ENCODE results near the gene HOXA2. TPM values are rescaled to one million over a fixed set of nuclear protein-coding genes. Genes with fewer than 3 reads are reported as not detected.

The HOXA2 gene
- polyA plus RNA-seq, 1 donor = 3.1 TPM

DNA sequence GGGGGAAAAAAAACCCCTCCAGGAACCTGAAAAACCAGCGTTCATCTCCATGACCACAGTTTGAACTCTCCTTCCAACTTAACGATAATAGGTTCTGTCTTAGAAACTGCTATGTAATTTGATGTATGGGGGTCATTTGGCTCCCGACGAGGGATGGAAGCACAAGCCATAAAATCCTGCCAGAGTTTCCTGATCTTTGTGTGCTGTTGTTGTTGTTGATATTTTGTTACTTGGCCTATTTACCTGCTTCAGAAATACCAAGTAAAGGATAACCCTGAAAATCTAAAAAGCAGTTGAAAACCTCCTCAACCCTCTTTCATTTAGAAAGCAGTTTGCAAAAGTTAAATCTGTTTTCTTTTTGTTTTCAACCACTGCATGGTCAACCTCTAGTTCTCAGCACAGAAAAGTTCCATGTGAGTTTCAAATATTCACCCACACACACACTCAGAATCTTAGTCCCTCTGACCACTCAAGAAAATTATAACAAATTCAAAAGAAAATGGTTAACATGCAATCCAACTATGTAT lies 9.3 kb upstream of the HOXA2 start:
- no peak for DNase-seq (ENCODE audit: low read depth)

DNA sequence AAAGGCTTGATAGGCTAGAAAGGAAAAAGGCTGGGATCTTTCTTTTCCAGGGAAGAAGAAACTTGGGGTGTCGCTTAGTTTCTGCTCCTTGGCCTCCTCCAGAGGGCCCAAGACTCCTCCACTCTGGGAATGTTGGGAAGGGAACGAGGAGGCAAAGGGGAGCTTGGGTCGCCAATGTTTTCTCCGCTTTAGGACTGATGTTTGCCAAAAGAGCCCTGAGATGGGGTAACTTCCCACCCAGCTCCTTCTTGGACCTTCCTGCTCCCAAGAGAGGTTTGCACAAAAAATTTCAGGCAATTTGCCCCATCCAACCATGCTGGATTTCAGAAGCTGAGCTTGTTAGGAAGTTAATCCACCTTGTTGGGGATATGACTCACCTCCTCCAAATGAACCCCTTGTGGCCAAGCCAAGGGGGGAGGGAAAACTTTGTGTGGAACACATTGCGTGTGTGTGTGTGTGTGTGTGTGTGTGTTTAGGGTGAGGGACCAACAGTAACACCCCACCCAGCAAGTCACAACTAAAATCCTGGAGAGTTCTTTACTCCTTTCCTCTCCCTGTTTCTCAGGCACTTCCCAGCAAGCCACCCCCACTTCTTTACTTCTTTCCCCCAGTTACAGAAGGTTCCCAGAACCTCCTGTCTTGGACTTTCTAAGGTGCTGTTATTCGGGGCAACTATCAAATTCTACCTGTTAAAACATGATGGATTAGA lies 8.7 kb upstream of the HOXA2 start:
- DNase-seq (ENCODE audit: low read depth) = no peak

DNA sequence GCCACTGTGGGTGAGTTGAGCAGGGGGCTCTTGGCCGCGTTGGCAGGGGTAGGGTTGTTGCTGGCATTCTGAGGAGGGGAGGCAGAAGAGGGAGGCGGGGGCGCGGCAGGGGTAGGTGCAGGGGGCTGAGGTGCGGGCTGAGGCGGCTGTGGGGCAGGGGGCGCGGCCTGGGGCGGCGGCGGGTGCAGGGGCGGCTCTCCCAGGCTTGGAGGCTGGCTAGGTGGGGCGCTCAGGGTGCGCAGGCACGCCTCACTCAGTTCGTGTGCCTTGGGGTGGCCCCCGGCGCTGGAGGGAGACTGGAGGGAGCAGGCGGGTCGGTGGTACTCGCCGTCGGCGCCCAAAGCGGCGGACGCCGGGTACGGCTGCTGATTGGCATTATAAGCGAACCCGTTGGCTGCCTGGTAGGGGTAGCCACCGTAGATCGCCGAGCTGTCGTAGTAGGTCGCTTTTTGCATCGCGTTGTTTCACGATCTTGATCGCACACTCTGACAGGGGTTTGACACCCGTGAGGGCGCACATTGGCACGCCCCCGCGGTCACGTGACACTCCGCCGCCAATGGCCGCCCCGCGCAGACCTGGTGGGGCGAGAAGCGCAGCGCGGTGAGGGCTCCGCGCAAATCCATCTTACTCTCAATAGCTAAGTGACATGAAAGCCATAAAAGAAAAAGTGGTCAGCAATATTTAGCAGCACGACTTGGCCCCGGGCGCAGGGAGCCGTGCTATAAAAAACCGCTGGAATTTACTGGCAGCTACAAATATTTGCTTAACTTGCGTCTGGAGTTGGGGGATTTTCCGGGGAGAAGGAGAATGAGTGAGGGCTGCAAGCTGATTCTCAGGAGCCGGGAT lies 7.9 kb upstream of the HOXA2 start:
- DNase-seq (ENCODE audit: low read depth) = no peak

DNA sequence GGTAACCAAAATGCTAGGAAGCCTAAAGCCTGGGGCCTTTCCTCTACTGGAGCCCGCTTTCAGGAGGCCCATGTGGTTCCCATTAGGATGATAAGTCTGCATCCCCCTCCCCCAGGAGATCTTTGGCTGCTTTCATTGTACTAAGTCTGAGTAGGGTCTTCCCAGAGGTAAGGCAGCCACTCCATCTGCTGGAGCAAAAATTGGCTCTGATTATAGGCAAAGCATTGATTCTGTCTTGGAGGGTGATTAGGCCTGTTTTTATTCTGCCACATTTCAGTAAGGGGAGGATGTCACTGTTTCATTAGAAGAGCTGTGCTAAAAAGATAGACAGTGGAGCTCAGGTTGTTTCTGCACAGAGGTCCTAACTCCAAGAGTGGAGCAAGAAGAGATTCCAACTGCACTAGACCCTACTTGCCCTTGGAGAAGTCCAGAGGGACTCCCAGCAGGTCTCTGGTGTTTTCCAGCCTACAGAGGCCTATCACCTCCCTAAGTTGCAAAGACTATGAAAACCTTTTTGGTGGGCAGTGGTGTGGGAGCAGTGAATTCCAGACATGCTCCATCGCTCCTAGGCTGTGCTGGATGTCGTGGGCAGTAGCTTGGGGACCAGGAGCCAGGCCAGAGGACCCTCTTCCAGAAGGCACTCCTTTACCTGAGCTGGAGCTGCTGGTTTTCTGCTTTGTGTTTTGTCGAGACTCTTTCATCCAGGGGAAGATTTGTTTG lies 7.1 kb upstream of the HOXA2 start:
- DNase-seq (ENCODE audit: low read depth) = no peak

DNA sequence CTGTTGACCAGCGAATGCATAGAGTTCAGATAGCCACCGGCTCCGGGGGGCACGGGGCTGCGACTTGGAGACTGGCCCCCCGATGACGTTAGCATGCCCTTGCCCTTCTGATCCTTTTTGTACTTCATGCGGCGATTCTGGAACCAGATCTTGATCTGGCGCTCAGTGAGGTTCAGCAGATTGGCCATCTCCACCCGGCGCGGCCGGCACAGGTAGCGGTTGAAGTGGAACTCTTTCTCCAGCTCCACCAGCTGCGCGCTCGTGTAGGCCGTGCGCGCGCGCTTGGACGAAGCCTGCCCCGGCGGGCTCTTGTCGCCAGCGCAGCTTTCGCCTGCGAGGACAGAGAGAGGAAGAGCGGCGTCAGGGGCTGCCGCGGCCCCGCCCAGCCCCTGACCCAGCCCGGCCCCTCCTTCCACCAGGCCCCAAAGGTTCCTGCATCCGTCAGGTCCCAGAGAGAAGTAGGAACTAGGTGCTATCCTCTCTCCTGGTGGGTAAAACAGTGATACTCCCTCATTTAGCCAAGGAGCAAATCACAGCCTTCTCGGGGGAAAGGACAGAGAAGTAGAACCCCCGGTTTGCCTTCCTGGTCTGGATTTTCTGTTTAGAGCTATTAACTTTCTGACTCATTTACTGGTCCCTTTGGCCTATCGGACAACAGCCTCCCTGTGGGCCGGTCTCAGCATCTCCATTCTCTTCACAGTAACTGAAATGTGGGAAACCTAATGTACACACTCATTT lies 6.1 kb upstream of the HOXA2 start:
- no peak for DNase-seq (ENCODE audit: low read depth)

DNA sequence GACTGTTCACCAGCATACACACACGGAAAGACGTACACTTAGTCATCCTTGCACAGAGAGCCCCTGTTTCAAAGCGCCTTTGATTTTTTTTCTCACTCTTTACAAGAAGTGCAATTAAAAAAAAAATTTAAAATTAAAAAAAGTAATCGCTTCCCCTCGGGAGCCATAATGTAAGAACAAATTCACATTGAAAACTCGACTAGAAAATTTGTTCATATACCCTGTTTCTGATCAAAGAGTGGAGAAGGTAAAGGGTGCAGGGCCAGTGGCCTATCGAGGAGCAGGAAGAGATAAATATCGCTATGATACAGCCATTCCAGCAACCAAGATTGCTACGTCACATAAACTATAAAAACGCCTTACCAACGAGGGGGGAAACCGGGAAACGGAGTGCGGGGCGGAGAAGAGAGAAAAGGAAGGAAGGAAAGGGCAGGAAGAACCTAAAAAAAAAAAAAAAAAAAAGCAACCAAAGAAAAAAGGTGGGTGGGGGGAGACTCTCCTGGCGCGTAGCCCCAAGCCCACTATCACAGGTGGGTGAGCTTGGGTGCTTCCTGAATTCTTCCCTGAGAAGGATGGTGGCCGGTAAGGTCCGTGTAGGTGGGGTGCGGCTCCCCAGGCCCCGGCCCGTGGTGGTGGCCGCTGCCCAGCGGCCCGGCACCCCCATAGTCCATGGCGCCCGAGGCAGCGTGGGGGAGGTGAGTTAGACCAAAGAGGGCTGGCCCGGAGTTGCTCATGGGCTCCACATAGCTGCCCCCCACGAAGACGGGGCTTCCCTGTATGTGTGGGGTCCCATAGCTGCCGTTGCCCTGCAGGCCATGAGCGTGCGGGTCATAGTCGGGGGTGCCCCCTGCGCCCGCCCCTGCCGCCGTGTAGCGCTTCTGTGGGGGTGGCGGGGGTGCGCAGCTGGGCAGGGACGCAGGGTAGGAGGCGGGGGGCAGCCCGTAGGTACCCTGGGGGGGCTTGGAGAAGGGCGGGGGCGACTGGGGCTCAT lies 5.2 kb upstream of the HOXA2 start:
- no peak for DNase-seq (ENCODE audit: low read depth)

DNA sequence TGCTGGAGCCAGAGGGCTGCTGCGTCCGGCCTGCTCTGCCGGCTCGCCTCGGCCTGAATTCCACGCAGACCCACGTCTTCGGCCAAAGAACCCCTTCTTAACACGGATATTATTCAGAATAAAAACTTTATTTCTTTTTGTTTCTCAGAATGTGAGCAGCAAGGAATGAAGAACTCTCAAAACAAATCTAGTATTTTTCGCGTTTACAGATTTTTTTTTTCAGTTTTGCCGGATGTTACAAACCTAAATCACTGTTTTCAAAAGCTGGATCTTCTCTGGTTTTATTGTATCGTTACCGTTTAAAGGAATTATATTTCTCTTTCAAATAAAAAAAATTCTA lies 4.4 kb upstream of the HOXA2 start:
- DNase-seq (ENCODE audit: low read depth) = no peak

DNA sequence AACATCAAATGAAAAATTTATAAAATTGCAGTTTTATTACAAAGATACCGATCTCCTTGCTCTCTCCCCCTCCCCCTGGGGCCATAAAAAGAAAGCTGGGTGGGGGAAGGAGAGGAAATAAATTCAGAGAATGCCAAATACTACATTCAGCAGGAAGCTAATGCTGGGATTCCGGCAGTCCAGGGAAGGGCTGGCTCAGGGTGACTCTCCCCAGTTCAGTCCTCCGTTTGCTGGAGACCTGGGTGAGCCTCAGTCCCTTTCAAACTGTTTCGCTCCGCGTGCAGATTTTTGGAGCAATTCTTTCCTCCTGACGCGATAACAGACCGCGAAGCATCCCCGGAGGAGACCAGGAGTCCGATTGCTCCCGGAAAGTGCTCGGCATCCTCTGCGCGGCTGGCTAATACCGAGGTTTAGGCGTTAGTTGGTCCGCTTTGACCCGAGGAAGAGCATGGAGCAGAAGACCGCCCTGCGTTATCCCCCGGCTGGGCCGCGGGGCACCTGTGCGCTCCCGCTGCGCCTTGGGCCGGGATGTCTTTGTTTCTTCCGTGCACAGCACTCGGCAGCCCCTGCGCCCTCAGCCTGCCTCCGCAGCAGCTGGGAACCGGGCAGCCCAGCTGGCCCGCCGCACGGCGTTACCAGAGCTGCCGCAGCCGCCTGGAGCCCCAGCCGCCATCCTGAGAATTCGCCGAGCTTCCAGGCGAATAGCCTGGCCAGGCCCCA lies 3.9 kb upstream of the HOXA2 start:
- no peak for DNase-seq (ENCODE audit: low read depth)

DNA sequence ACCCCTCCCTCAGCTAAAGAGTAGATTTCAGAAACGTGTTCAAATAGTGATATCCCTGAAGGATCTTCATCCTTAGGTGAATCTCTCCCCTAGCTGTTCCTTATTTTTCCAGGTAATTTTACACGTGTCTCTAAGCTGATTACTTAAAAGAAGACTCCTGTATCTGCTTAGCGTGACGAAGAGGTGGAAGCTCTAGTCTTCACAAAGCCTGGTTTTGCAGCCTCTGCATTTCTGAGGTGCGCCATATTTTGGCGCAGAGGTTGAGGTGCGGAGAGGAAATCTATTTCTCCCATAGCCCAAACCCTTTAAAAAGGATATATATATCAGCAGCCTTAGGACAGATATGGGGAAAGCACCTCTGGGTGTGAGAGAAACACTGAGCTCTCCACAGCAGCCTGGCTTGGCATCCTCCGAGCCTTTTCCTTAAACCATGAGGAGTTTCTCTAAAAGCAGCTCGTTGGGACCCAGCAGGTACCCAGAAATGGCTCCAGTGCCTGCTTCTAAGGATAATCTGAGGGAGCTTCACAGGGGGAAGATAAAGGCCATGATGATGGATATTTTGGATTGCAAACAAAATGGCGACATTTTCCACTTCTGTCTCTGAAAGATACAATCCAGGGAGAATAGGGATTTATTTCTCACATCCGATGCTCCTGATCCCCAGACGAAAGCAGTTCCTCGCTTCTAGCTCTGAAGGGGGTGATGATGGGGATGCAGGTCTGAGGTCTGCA lies 3.0 kb upstream of the HOXA2 start:
- DNase-seq (ENCODE audit: low read depth) = no peak

DNA sequence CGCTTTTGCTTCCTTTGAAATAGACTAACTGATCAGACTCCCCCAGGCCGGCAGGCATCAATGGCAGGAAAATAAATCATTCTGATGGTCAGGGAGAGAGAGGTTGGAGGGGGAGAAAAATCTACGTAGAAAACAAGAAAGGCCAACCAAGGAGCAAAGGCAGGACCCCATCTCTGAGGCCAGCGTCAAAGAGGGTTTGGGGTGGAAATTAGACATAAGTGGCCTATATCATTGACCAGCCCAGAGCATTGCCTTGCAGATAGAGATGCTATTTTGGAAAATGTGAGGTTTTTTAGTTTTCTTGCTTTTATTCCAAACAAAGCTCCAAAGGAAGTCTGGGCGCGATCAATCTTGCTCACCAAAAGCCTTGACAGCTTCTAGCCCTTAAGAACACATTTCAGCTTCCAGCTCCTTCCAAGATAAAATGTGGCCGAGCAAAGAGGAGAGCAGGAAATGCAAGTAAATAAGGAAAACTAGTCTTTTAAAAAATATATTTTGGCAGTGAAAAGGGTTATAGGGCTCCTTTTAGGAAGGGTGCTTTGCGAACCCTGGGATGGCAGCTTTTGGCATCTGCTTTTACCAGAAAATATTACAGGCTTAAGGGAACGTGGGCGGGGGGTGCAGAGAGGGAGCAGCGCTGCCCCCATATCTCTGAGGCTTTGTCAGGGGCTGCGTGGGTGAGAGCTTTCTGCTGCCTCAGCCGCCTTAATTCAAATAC lies 2.0 kb upstream of the HOXA2 start:
- no peak for DNase-seq (ENCODE audit: low read depth)

DNA sequence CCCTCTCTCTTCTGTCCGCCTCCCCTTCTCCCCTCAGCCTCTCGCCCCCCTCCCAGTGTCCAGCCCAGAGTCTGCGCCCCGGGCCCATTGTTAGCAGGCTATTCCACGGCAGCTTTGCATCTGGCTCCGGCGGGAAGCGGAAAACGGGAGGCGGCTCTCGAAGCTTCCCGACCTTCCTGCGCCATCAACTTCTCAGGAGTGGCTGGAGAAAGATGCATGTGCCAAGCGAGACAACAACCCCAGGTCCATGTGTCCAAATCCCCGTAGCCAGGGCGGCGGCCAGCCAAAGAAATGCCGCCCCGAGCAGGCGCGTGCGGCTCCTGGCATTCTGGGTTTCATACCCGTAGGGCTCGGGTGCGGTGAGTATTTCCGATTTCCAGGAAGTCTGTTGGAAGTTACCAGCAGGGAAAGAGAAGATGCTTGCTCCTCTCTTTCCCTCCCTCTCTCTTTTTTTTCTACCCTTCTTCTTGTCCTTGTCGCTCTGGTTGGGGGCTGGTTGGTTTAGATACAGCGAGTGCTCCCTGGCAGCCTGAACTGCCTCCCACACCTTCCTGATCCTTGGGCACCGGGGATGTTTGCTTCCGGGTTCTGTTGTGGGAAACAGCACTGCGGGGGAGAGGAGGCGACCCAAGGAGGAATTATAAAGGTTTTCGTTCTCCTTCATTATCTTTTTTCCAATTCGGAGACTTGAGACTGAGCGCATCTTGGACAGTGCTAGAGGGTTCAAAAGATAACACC lies 1.2 kb upstream of the HOXA2 start:
- DNase-seq (ENCODE audit: low read depth) = no peak

DNA sequence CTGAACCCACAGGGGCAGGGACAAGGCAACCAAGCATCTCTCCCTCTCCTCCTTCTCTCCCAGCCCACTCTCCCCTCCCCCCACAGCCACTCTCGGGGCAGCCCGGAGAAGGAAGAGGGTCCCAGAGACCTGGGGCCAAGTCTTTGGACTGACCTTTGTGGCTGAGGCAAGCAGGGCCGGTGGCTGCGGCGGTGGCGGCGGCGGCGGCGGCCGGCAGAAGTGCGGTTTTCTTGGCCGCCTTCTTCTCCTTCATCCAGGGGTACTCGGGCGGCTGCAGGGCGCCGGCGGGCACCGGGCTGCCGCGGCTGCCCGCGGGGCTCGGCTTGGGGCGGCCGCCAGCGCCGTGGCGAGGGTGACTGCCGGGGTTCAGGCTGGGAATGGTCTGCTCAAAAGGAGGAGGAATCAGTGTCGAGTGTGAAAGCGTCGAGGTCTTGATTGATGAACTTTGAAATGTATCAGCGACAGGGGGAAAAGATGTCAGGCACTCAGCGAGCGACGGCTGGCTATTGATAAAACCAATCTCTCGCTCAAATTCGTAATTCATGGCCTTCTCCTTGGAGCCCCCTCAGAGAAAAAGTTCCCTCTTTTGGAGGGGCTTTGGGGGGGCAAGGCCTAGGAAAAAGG lies 414 bp downstream of the HOXA2 start:
- DNase-seq (ENCODE audit: low read depth) = no peak

DNA sequence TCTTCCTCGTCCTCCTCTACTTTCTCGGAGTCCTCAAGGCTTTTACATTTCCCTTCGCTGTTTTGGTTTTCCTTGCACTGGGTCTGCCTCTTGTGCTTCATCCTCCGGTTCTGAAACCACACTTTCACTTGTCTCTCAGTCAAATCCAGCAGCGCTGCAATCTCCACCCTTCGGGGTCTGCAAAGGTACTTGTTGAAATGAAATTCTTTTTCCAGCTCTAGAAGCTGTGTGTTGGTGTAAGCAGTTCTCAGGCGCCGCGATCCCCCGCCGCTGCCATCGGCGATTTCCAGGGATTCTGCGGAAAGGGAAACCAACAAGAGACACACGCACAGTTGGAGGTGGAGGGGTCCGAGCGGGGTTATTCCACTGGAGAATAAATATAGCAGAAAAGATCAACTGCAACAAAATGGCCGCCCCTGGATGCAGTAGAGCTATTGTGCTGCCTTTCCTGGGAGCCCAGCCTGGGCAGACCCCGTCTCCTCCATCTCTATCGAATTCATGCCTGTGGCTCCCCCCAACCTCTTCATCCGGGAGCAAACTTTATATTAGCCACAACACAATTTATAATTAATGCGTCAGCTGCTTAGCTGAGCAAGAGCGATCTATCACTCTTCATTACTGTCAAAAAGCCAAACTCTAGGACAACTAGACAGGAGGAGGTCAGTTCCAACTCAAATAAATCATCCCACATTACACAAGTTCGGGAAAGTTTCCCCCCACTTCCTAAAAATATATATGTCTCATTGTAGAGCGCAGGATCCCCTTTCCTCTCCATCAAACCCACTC lies 1.1 kb downstream of the HOXA2 start:
- no peak for DNase-seq (ENCODE audit: low read depth)

DNA sequence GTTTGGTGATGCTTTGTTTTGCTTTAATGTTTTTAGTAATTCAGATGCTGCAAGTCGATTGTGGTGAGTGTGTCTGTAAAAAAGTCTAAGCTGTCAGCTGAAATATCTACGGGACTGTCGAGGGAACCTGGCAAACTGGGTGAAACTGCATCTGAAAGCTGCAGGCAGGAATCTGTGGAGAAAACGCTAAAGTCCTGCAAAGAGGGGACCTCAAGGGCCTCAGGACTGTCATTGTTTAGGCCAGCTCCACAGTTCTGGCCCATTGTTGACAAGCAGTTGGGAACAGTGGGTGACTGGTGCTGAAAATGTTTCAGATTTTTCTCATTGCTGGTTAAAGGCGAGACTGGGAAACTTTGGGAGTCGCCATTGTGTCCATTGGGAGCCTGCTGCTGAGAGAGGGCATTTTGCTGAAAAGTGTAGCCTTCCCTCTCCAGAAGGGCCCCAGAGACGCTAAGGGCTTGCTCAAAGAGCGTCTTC lies 1.8 kb downstream of the HOXA2 start:
- DNase-seq (ENCODE audit: low read depth) = no peak

DNA sequence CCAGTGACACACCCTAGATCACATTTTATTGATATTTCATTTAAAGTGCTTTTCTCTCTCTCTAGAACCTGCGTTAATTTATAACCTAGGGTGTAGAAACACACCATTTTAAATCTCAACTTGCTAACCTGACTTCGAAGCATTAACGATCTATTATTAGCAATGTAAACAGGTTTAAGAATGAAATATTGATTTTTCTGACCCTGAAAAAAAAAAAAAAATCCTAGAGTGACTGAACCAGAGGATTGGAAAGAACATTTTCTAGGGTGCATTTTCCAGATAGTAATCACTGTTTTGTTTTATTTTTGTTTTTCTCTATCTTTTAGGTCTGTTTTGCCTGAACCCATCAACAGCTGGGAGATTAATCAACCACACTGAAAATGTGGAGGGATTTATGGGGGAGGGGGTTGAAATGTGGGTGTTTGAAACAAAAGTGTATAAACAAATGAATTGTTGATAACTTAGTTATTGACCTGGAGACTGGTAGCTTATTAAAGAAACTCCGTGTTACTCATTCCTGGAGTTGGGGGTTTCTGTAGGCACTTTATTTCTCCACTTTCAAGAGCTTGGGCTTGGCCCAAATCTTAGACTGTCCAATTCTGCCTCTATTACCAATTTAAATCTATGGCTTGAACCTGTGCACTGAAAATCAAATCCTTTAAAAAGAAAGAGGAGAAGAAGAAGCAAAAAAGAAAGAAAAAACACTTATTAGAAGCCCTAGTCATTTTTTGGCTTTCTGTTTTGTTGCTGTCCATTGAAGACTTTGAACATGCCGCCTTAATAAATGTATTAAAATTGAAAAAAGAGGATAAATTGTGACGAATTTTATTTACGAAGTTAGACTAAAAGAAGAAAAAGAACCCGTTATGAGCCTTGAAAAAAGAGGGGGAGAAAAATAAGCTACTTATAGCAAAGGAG lies 2.8 kb downstream of the HOXA2 start:
- DNase-seq (ENCODE audit: low read depth) = no peak

All from forelimb muscle (tissue), 1 donor.